Psoas muscle (tissue), 8 donors: ENCODE measurements around the gene CAMSAP2. TPM values are rescaled to one million over a fixed set of nuclear protein-coding genes. Genes with fewer than 3 reads are reported as not detected.

ENCODE experiments used
- ATAC-seq, 4 donors: fragments of 200-7000 bp; cut with Tn5 transposase; one replicate each; pipeline ENCODE4 v1.9.1; 2020; ENCODE audit warnings: moderate library complexity in 3 of 4, mild to moderate bottlenecking in 2 of 4
- DNase-seq, 2 donors: peaks; one replicate each; pipeline ENCODE4 v3.0.0-alpha.2; 2020
- H3K27ac ChIP-seq: fragments of 200-600 bp; one replicate; pipeline ENCODE4 v1.8.0; 2022
- H3K27me3 ChIP-seq, 3 donors: fragments of 200-600 bp in 1 of 3; one replicate each; pipeline versions ENCODE4 v1.6.1 to v1.8.0; 2013 to 2022; ENCODE audit warnings: low read length in 2 of 3, mild to moderate bottlenecking in 2 of 3, moderate library complexity in 1 of 3; ENCODE audit not compliant: insufficient read depth in 3 of 3
- H3K36me3 ChIP-seq, 2 donors: fragments of 200-600 bp in 1 of 2; one replicate each; pipeline versions ENCODE4 v1.6.1 to v1.8.0; 2013 to 2022; ENCODE audit warnings: low read depth in 1 of 2, mild to moderate bottlenecking in 1 of 2, moderate library complexity in 1 of 2; ENCODE audit not compliant: insufficient read depth in 1 of 2
- H3K4me1 ChIP-seq: fragments of 200-600 bp; one replicate; pipeline ENCODE4 v1.8.0; 2022
- H3K4me3 ChIP-seq: fragments of 200-600 bp; one replicate; pipeline ENCODE4 v1.8.0; 2022; ENCODE audit warnings: mild to moderate bottlenecking
- H3K9me3 ChIP-seq: fragments of 200-600 bp; one replicate; pipeline ENCODE4 v1.8.0; 2022
- CTCF ChIP-seq: fragments of 200-600 bp; IDR thresholded peaks from one replicate; pipeline ENCODE4 v1.8.0; 2022; ENCODE audit warnings: antibody characterized with exemption
- WGBS, 3 donors: extraction: QIAGEN DNeasy Blood & Tissue Kit; methylation state at CpG; one replicate each; pipeline versions ENCODE4 v1.1.6 to v1.1.7; 2013; 5-methylcytosine and 5-hydroxymethylcytosine counted together
- intact Hi-C, 2 donors: fragments of 100-400 bp; cut with DNase I; formaldehyde crosslinking; loops; one replicate each; pipeline versions ENCODE4 v1.11.0 to v1.14.2; 2022
- polyA plus RNA-seq, 3 donors: library from polyadenylated mRNA; stranded (reverse); fragments of 200-250 nt; gene quantifications; one replicate each; pipeline ENCODE4 v1.2.3, GENCODE V29; 2013
- total RNA-seq, 4 donors: library from RNA; stranded (reverse); fragmentation: NEBNext Ultra II Directional in 2 of 4; extraction: Animal tissue kit (Norgen Biotek cat#: 25700) in 2 of 4; gene quantifications; one replicate each; pipeline versions ENCODE4 v1.2.1 to v1.2.4, GENCODE V29; 2021 to 2023
- donor health status: healthy with polysubstance abuse.
- donor health status: DM: no; HTN: no; CAD: no; lungs with moderate emphysema.
- donor health status: Bipolar disorder and iron deficiency.
- donor health status: healthy.
- donor health status: DM: yes; HTN: yes; CAD: no.
- donor health status: DM: no; HTN: no; CAD: no.
- donor health status: DM: no; HTN: no; CAD: no.
- donor health status: DM: yes; HTN: yes; CAD: no.

CAMSAP2 gene
- total and polyA plus RNA-seq, 7 donors: 4.8 to 70.8 (median 37.0) TPM

- intact Hi-C loops: no loop called here
These were observed 162.2 kb downstream of the CAMSAP2 start for GRCh38 chr1:200900877-200901276.

GRCh38 chr1:200901350-200901749 lies 162.7 kb downstream of the CAMSAP2 start:
- TF ChIP-seq CTCF: no peak
- WGBS, 3 donors: 92 to 99% (median 95%) methylated on average over 5 of the region's 5 CpGs
- DNase-seq (no peak), ATAC-seq (no peak)
- H3K4me1 ChIP-seq: no peaks in the 10 kb centered on the region
- no peak overlapping the region for H3K4me3 ChIP-seq
- no peaks in the 10 kb centered on the region for H3K9me3 ChIP-seq
- no peaks in the 10 kb centered on the region for H3K36me3 ChIP-seq
- intact Hi-C loops: no loop called here
- no peak overlapping the region for H3K27ac ChIP-seq
- no peaks in the 10 kb centered on the region for H3K27me3 ChIP-seq

More at GRCh38 chr1:200900877-200901276, 162.2 kb downstream of the CAMSAP2 start:
- TF ChIP-seq CTCF: no peak
- ATAC-seq (no peak), DNase-seq (no peak)
- Histone ChIP-seq H3K27me3 (no peaks in the 10 kb centered on the region), H3K27ac (no peak overlapping the region), H3K4me3 (no peak overlapping the region), H3K4me1 (no peaks in the 10 kb centered on the region), H3K9me3 (no peaks in the 10 kb centered on the region), H3K36me3 (no peaks in the 10 kb centered on the region)
- WGBS, 3 donors: 73 to 80% (median 79%) methylated on average over 12 to 17 of the region's 17 CpGs

GRCh38 chr1:200901796-200902444 lies 163.2 kb downstream of the CAMSAP2 start:
- H3K4me1 ChIP-seq: no peaks in the 10 kb centered on the region
- H3K4me3 ChIP-seq: no peak overlapping the region
- 70 to 83% (median 75%) methylated on average over 8 of the region's 8 CpGs for WGBS, 3 donors
- no peaks in the 10 kb centered on the region for H3K9me3 ChIP-seq
- H3K27ac ChIP-seq: no peak overlapping the region
- H3K36me3 ChIP-seq: no peaks in the 10 kb centered on the region
- intact Hi-C loops: no loop called here
- ATAC-seq (no peak), DNase-seq (no peak)
- TF ChIP-seq CTCF: no peak
- H3K27me3 ChIP-seq: no peaks in the 10 kb centered on the region

DNA sequence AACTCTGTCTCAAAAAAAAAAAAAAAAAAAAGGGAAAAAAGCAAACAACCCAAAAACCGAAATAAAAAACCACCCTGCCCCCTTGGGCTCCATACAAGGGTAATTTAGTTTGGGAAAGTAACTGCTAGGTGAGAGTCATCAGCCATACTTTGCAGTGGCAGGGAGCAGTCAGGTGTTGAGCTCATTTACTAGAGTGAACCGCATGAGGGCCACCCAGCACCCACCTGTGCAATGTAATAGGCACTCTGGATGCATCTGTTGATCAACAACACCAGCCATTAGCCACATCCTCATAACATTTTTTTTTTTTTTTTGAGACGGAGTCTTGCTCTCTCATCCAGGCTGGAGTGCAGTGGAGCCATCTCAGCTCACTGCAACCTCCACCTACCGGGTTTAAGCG lies 165.1 kb downstream of the CAMSAP2 start:
- Histone ChIP-seq H3K27ac (no peak overlapping the region), H3K36me3 (no peaks in the 10 kb centered on the region), H3K4me1 (no peaks in the 10 kb centered on the region), H3K27me3 (no peaks in the 10 kb centered on the region), H3K4me3 (no peak overlapping the region), H3K9me3 (no peaks in the 10 kb centered on the region)
- 89 to 95% (median 92%) methylated on average over 5 of the region's 5 CpGs for WGBS, 3 donors
- no peak for DNase-seq
- no peak for ATAC-seq
- intact Hi-C loops: no loop called here
- TF ChIP-seq CTCF: no peak

DNA sequence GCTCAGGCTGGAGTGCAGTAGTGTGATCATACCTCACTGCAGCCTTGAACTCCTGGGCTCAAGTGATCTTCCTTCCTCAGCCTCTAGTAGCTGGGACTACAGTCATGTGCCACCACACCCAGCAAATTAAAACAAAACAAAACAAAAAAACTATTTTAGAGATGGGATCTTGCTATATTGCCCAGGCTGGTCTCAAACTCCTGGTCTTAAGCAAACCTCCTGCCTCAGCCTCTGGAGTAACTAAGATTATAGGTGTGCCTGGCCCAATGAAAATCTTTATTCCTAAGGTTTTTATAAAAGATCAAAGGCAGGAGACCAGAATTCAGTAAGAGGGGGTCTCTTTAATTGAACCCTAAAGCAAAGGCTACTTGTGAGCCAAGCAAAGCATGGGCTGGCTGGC lies 166.1 kb downstream of the CAMSAP2 start:
- Histone ChIP-seq H3K4me1 (no peaks in the 10 kb centered on the region), H3K27me3 (no peaks in the 10 kb centered on the region), H3K36me3 (no peaks in the 10 kb centered on the region), H3K4me3 (no peak overlapping the region), H3K9me3 (no peaks in the 10 kb centered on the region), H3K27ac (no peak overlapping the region)
- ATAC-seq (no peak), DNase-seq (no peak)
- intact Hi-C loops: no loop called here
- no peak for TF ChIP-seq CTCF
